GM03348 (cell line): ENCODE data around the gene SRM.
"Not testable (repeated sequence)": the region's sequence is repeated elsewhere in the genome, so short reads cannot be mapped to it uniquely, and the experiment has no call there.

Experiments
- DNase-seq: peaks from one replicate; pipeline ENCODE4 v3.0.0; 2012; ENCODE audit warnings: low spot score

SRM gene

GRCh38 chr1:11059968-11060830 is at the start of gene SRM:
Gene SRM, minus strand, starts transcription at chr1:11060018. Its CDS starts 75 bp downstream, at chr1:11059943.
- DNase-seq = peak; percentile 99

- DNase-seq = peak; percentile 0
Measured at GRCh38 chr1:11109047-11109760, 49.4 kb upstream of the SRM start.

- peak; percentile 1 for DNase-seq
Measured at GRCh38 chr1:11107599-11107998, 47.8 kb upstream of the SRM start.

DNA sequence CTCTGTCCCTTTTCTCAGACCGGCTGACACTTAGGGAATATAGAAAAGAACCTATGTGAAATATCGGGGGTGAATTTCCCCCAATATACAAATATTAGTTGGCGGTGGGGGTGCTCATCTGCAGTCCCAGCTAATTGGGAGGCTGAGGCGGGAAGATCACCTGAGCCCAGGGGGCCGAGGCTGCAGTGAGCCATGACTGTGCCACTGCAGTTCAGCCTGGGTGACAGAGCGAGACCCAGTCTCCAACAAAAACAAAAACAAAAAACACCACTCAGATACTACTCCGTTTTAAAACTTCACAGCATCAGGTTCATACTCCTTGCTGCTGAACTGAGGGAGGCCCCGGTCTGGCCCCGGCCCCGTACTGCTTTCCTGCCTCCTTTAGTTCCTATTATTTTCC is 45.8 kb upstream of the SRM start:
- DNase-seq = no peak

- DNase-seq = no peak
Measured at GRCh38 chr1:11101347-11101746, 41.5 kb upstream of the SRM start.

DNA sequence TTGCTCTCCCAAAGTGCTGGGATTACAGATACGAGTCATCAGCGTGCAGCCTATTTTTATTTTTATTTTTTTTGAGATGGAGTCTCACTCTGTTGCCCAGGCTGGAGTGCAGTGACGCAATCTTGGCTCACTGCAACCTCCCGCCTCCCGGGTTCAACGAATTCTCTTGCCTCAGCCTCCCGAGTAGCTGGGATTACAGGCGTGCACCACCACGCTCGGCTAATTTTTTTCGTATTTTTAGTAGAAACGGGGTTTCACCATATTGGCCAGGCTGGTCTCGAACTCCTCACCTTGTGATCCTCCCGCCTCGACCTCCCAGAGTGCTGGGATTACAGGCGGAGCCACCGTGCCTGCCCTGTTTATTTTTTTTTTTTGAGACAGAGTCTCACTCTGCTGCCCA is 41.0 kb upstream of the SRM start:
- DNase-seq = not testable (repeated sequence)

DNA sequence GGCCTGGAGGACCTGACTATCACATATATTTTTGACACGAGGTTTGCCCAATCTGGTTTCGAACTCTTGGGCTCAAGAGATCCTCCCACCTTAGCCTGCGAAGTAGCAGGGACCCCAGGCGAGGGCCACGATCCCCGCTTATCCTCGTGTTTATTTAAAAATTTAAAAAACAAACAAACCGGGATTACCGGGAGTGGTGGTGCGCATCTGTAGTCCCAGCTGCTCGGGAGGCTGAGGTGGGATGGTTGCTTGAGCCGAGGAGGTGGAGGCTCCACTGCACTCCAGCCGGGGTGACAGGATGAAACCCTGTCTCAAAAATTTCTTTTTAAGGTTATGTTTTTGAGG is 40.3 kb upstream of the SRM start:
- no peak for DNase-seq

- DNase-seq = peak; percentile 99
Measured at GRCh38 chr1:11099310-11100148, 39.7 kb upstream of the SRM start, which contains the start of gene EXOSC10. Gene EXOSC10, minus strand, starts transcription at chr1:11099869. Its CDS starts 38 bp downstream, at chr1:11099831.

DNA sequence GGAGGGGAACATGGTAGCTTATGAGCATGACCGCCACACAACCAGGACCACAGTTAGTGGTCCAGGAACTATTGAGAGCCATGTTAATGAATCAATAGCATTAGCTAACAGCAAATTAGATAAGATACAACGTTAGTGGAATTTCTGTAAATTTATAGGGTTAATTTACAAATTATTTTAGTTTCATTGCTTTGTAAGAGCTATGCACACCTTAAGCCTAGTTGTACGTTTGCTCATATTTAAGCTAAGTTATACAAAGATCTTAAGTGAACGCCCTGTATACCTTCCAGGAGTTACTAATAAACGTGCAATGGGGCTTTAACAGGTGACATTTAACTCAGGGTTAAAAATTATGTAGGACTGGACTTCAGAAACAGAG is 39.1 kb upstream of the SRM start:
- no peak for DNase-seq

DNA sequence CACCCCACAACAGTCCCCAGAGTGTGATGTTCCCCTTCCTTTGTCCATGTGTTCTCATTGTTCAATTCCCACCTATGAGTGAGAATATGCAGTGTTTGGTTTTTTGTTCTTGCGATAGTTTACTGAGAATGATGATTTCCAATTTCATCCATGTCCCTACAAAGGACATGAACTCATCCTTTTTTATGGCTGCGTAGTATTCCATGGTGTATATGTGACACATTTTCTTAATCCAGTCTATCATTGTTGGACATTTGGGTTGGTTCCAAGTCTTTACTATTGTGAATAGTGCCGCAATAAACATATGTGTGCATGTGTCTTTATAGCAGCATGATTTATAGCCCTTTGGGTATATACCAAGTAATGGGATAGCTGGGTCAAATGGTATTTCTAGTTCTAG is 24.0 kb upstream of the SRM start:
- not testable (repeated sequence) for DNase-seq

- no peak for DNase-seq
Measured at GRCh38 chr1:11080931-11081330, 21.1 kb upstream of the SRM start.

DNA sequence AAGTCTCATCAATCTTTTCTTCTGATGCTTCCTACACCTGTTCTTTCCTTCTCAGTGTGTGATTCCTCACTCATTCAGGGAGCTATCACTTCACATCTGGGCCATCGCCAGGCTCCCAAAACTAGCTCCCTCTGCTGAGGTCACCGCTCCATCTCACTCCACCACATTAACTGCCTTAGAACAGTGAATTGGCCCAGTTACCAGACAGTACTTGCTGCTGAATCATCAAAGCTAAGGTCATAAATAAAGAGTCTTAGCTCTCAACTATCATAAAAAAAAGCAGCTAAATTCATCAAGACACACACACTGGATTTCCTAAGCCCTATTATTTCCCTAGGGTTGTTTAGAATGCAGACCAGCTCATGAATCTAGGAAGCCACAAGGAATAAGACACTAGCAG is 18.8 kb upstream of the SRM start:
- peak; percentile 74 for DNase-seq

- DNase-seq = not testable (repeated sequence)
Measured at GRCh38 chr1:11073398-11073797, 13.6 kb upstream of the SRM start.

GRCh38 chr1:11072216-11072917 is 12.5 kb upstream of the SRM start:
- DNase-seq = no peak

DNA sequence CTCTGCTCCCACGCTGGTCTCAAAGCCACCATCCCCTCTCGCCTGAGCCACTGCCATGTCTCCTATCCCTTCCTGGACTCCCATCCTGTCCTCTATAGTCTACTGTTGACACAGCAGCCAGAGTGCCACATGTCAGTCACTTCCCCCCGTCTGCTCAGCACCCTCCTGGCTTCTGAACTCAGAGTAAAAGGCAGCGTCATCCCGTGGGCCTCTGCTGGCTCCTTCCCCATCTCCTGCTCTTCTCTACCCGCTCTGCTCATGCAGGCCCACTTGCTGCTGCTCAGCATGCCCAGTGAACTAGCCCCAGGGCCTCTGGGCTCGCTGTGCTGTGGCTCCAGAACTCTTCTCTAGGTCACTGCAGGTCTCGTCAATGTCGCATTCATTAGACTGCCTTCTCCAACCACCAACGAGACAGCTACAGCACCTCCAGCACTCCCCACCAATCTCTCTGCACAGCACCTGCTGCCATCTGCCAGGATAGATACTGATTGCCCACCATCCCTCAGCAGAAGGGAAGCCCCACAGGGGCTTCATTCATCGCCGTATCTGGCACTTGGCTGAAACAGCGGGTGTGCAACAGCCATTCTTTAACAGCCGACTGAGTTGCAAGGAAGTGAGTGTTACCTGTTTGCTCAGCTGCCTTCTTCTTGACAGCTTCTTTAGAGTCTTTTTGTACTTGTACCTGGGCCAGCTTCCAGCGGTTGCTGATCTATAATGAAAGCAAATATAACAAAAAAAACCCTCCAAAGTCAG is 11.8 kb upstream of the SRM start:
- DNase-seq = no peak

DNA sequence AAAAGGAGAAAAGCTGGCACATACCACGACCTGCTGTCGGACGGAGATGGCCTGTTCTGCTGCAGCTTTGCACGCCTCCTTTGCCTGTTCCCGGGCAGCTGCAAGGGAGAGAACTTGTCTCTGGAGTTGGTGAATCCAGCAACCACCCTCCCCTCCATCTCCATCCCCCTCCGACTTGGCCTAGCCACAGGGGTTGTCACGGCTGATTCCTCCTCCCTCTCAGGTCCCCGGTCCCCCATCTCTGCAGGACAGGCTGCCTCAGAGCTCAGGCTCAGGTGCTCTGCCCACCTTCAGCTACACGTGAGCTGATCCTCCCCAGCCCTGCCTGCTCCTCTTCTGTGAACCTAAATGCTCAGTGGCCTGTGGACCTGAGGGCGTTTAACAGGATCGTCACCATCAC is 11.1 kb upstream of the SRM start:
- DNase-seq = no peak

- DNase-seq = no peak
Measured at GRCh38 chr1:11068600-11069473, 9.0 kb upstream of the SRM start.

DNA sequence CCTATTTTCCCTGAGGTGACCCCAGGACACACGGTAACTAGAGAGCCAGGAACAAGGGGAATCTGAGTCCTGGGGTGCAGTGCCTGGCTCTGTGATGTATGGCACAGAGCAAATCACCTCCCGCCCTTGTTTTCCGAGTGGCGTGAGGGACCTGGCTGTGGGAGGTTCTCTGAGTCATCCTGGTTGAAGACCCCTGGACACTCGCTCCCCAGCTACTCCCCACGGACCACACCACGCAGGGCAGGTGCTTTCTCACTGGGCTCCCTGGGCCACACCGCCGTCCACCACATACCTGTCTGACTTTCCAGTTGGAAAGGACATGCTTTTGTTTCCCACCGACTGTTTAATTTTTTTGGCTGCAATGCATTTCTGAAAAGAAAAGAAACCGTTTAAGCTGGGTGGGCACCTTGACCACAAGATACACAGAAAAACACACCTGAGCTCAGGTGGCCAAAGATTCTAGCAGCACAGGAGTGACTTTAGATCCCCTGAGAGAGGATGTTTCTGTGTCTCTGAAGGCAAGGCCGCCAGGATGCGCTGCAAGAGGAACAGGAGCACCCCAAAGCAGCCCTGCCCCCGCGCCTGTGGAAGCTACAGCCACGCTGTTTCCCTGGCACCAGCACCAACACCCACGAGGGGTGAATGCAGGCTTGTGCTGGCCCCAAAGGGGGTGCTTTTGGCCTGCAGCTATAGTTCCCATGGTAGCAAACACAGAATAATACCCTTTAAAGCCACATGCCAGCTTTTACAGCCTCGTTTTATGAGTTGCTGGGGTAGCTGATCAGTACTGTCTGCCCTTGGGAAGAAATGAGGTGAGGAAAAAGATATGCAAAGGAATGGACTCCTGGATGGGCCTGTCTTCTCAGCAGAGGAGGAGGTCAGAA is 8.1 kb upstream of the SRM start:
- DNase-seq = no peak

DNA sequence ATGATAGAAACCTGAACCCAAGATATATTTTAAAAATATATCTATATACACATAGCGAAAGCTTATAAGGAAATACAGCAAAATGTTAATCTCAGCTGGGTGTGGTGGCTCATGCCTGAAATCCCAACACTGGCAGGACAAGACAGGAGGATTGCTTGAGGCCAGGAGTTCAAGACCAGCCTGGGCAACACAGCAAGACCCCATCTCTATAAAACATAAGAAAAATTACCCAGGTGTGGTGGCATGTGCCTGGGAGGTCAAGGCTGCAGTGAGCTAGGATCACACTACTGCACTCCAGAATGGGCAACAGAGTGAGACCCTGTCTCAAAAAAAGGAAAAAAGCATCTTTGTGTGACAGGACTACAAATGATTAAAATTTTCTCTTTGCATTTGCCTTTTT is 6.0 kb upstream of the SRM start:
- no peak for DNase-seq
